Uterus (tissue), 4 donors: ENCODE measurements around the gene LAPTM5. TPM values are rescaled to one million over a fixed set of nuclear protein-coding genes. Genes with fewer than 3 reads are reported as not detected.

ENCODE experiments used
- DNase-seq, 2 donors: peaks; one replicate each; pipeline ENCODE4 v3.0.0-alpha.2; 2019 to 2020
- H3K27ac ChIP-seq, 2 donors: fragments of 200-600 bp; sonication (generic); 1 replicate in 1 of 2; 2 replicates in 1 of 2; pipeline ENCODE4 v1.5.1; 2016 to 2018
- H3K27me3 ChIP-seq, 2 donors: fragments of 200-600 bp; sonication (generic); one replicate each; pipeline ENCODE4 v1.5.1; 2018 to 2019; ENCODE audit warnings: control low read depth in 1 of 2
- H3K36me3 ChIP-seq, 2 donors: fragments of 200-600 bp; sonication (generic); one replicate each; pipeline ENCODE4 v1.5.1; 2019; ENCODE audit warnings: control low read depth in 1 of 2
- H3K4me1 ChIP-seq, 2 donors: fragments of 200-600 bp; sonication (generic); one replicate each; pipeline ENCODE4 v1.5.1; 2018 to 2019; ENCODE audit warnings: control low read depth in 1 of 2
- H3K4me3 ChIP-seq, 2 donors: fragments of 200-600 bp; sonication (generic); 1 replicate in 1 of 2; 2 replicates in 1 of 2; pipeline ENCODE4 v1.5.1; 2018 to 2019; ENCODE audit warnings: mild to moderate bottlenecking in 1 of 2
- H3K9me3 ChIP-seq, 2 donors: fragments of 200-600 bp; sonication (generic); one replicate each; pipeline ENCODE4 v1.5.1; 2019; ENCODE audit warnings: control low read depth in 1 of 2
- CTCF ChIP-seq, 4 experiments: fragments of 200-600 bp in 2 of 4; fragments of 450-650 bp in 2 of 4; sonication (generic) in 2 of 4; IDR thresholded peaks; one replicate each; pipeline ENCODE4 v1.5.1; 2016 to 2019; ENCODE audit warnings: antibody characterized with exemption in 4 of 4, mild to moderate bottlenecking in 2 of 4, moderate library complexity in 1 of 4
- POLR2A ChIP-seq, 2 donors: fragments of 450-650 bp; IDR thresholded peaks; one replicate each; pipeline ENCODE4 v1.6.1; 2016; ENCODE audit warnings: antibody characterized with exemption in 2 of 2, mild to moderate bottlenecking in 1 of 2, moderate library complexity in 1 of 2
- intact Hi-C: fragments of 100-400 bp; cut with DNase I; formaldehyde crosslinking; loops from one replicate; pipeline ENCODE4 v1.15.1; 2023; ENCODE audit warnings: low total_unique reads
- total RNA-seq, 4 donors: library from RNA; depleted of rRNA in 3 of 4; stranded (reverse); fragments of >200 nt in 3 of 4; gene quantifications; one replicate each; pipeline versions ENCODE4 v1.1.0 to v1.2.4, GENCODE V29; 2014 to 2023
- donor health status: DM: yes; HTN: yes; CAD: no.

The LAPTM5 gene
- total RNA-seq, 4 donors from 2014 or later, result 6.1 to 76.8 (median 15.8) TPM

GRCh38 chr1:30737357-30738039 lies 20.1 kb downstream of the LAPTM5 start:
- intact Hi-C loops, result no loop called here
- no peak for TF ChIP-seq POLR2A (IDR thresholded peaks at IDR 0.05)
- TF ChIP-seq CTCF (IDR thresholded peaks at IDR 0.05), result no peak
- Histone ChIP-seq H3K36me3 (no peaks in the 10 kb centered on the region), H3K4me1 (no peaks in the 10 kb centered on the region), H3K27ac (no peak overlapping the region), H3K9me3 (no peaks in the 10 kb centered on the region), H3K27me3 (no peaks in the 10 kb centered on the region), H3K4me3 (no peak overlapping the region)
- DNase-seq, result no peak

- DNase-seq, result no peak
- no peaks in the 10 kb centered on the region for H3K9me3 ChIP-seq
- TF ChIP-seq CTCF (IDR thresholded peaks at IDR 0.05), result no peak
- TF ChIP-seq POLR2A (IDR thresholded peaks at IDR 0.05), result no peak
- no peak overlapping the region for H3K27ac ChIP-seq
- no peaks in the 10 kb centered on the region for H3K36me3 ChIP-seq
- H3K4me3 ChIP-seq, result no peak overlapping the region
- no peaks in the 10 kb centered on the region for H3K4me1 ChIP-seq
- no peaks in the 10 kb centered on the region for H3K27me3 ChIP-seq
- intact Hi-C loops, result no loop called here
These were observed 21.7 kb downstream of the LAPTM5 start for GRCh38 chr1:30735668-30736498.

- intact Hi-C loops, result no loop called here
- Histone ChIP-seq H3K4me3 (no peak overlapping the region), H3K4me1 (no peaks in the 10 kb centered on the region), H3K36me3 (no peaks in the 10 kb centered on the region), H3K27ac (no peak overlapping the region), H3K27me3 (no peaks in the 10 kb centered on the region), H3K9me3 (no peaks in the 10 kb centered on the region)
- TF ChIP-seq POLR2A (IDR thresholded peaks at IDR 0.05) (no peak), CTCF (IDR thresholded peaks at IDR 0.05) (no peak)
- DNase-seq, result no peak
These were observed 22.4 kb downstream of the LAPTM5 start for GRCh38 chr1:30735124-30735523.

GRCh38 chr1:30734580-30734979 lies 23.0 kb downstream of the LAPTM5 start:
- Histone ChIP-seq H3K4me1 (no peaks in the 10 kb centered on the region), H3K27ac (no peak overlapping the region), H3K36me3 (no peaks in the 10 kb centered on the region), H3K27me3 (no peaks in the 10 kb centered on the region), H3K4me3 (no peak overlapping the region), H3K9me3 (no peaks in the 10 kb centered on the region)
- TF ChIP-seq POLR2A (IDR thresholded peaks at IDR 0.05), result no peak
- no peak for TF ChIP-seq CTCF (IDR thresholded peaks at IDR 0.05)
- no peak for DNase-seq
- intact Hi-C loops, result no loop called here

- intact Hi-C loops, result no loop called here
- H3K4me1 ChIP-seq, result no peaks in the 10 kb centered on the region
- no peak for DNase-seq
- no peak overlapping the region for H3K4me3 ChIP-seq
- H3K36me3 ChIP-seq, result no peaks in the 10 kb centered on the region
- H3K9me3 ChIP-seq, result no peaks in the 10 kb centered on the region
- no peak for TF ChIP-seq CTCF (IDR thresholded peaks at IDR 0.05)
- no peak for TF ChIP-seq POLR2A (IDR thresholded peaks at IDR 0.05)
- H3K27ac ChIP-seq, result no peak overlapping the region
- H3K27me3 ChIP-seq, result no peaks in the 10 kb centered on the region
These were observed 23.5 kb downstream of the LAPTM5 start for GRCh38 chr1:30734106-30734505.
